IPS-20b (cell line): ENCODE measurements around the gene PTPRD.

Experiments
- H3K27ac ChIP-seq: one replicate; pipeline ENCODE4 v1.5.1; 2013; ENCODE audit warnings: low read length
- H3K27me3 ChIP-seq: 2 replicates; pipeline ENCODE4 v1.6.1; 2013; ENCODE audit warnings: mild to moderate bottlenecking, low read length, inconsistent platforms; ENCODE audit not compliant: insufficient read depth
- H3K36me3 ChIP-seq: 2 replicates; pipeline ENCODE4 v1.6.1; 2013; ENCODE audit warnings: low read depth, mild to moderate bottlenecking, inconsistent platforms, low read length, moderate library complexity; ENCODE audit not compliant: insufficient read depth
- H3K4me1 ChIP-seq: 2 replicates; pipeline ENCODE4 v1.6.1; 2013; ENCODE audit warnings: mild to moderate bottlenecking, control low read depth, inconsistent platforms, low read length, moderate library complexity; ENCODE audit not compliant: insufficient read depth
- H3K4me3 ChIP-seq: 2 replicates; pipeline ENCODE4 v1.5.1; 2013; ENCODE audit warnings: mild to moderate bottlenecking, low read length, inconsistent platforms
- H3K9ac ChIP-seq: 2 replicates; pipeline ENCODE4 v1.6.1; 2013; ENCODE audit warnings: low read depth, mild to moderate bottlenecking, inconsistent platforms, low read length, moderate library complexity
- H3K9me3 ChIP-seq: 2 replicates; pipeline ENCODE4 v1.6.1; 2013; ENCODE audit warnings: mild to moderate bottlenecking, low read depth, low read length, inconsistent platforms; ENCODE audit not compliant: insufficient read depth

The PTPRD gene

DNA sequence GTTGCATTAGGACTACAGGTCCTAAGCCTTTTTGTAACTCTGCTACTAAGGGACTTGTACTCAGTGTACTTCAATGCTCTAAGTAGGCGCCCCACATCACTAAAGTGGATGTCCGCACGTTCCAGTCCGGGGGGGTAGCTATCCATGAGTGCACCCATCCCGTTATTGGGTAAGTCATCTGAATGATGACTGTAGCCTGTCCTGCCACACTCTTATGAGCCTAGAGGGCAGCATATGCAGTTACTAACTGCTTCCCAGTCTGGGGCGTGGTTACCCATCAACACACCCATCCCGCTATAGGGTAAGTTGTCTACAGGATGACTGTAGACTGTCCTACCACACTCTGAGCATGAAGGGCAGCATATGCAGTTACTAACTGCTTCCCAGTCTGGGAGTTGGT lies 1053.9 kb downstream of the PTPRD start:
- Histone ChIP-seq H3K27me3 (no peaks in the 10 kb centered on the region), H3K9ac (peak overlapping the region; percentile 80; the same call in 1 of the 2 replicates), H3K9me3 (no peaks in the 10 kb centered on the region), H3K4me3 (no peak overlapping the region), H3K27ac (peak overlapping the region; percentile 99), H3K36me3 (no peaks in the 10 kb centered on the region), H3K4me1 (peaks cover 23% of the 10 kb centered on the region)

DNA sequence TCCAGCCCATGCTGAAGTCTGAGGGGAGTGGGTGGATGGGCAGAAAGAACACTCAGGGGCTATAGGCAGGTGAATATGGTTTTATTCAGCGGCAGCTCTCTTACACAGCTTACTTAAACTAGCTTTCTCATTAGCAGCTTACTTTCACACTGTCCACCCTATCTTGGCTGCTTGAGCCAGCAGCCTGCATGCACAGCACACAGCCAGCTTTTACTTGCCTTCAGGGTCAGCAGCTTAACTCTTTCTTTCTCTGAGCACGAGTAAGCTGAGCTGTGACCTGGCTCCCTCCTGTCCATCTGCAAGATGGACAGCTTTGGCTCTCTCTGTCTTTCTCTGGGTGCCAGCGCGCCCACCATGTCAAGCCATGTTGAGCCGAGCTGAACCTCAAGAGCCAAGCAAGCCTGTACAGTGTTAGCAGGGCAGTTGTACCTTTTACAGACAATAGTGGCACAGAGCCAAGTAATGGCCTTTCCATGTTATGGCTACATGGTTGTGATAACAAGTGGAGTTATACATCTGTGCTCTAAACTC lies 1054.9 kb downstream of the PTPRD start:
- peak overlapping the region; percentile 42 for H3K4me3 ChIP-seq
- H3K27ac ChIP-seq, result peak overlapping the region; percentile 99
- no peaks in the 10 kb centered on the region for H3K27me3 ChIP-seq
- H3K9me3 ChIP-seq, result no peaks in the 10 kb centered on the region
- peaks cover 23% of the 10 kb centered on the region for H3K4me1 ChIP-seq
- peak overlapping the region; percentile 80 for H3K9ac ChIP-seq
- H3K36me3 ChIP-seq, result no peaks in the 10 kb centered on the region

DNA sequence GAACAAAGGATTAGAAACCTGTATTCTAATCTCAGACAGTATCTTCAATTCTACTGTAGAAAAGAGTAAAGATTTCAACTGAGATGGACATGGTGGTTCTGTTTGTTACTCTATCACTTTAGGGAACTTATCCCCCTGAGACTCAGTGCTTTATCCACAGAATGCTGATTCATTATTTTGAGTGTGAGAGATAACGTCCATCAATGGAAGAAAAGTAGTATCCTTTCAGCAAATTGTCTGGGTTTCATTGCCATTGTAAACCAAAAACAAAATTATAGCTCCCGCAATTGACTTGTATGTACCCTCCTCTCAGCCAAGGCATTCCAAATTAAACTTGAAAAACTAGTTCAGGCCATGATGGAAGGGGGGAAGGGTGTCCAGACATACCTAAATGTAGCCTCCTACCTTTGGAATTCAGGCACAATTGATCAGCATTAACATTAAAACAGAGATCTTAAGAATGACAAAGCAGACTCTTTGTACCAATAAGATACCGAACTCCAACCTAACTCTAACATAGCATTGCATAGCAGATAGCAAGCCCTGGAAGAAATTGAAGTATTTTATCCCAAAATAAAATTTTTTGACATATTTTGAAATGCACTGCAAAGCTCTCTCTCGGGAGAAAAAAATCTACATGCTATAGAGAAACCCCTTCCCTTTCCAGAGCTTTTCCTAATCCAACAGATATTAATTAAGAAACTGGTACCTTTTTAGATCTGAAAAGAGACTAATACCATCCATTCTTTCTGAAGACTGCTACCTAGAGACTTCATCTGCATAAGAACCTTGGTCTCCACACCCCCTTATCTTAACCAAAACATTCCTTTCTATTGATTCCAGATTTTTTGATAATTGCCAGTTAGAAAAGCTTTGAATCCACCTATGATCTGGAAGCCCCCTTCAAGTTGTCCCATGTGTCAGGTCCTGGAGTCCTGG lies 1055.7 kb downstream of the PTPRD start:
- no peaks in the 10 kb centered on the region for H3K36me3 ChIP-seq
- peak overlapping the region; percentile 43 for H3K4me3 ChIP-seq
- no peaks in the 10 kb centered on the region for H3K9me3 ChIP-seq
- no peaks in the 10 kb centered on the region for H3K27me3 ChIP-seq
- H3K27ac ChIP-seq, result peak overlapping the region; percentile 99
- H3K9ac ChIP-seq, result peak overlapping the region; percentile 80
- peaks cover 27% of the 10 kb centered on the region for H3K4me1 ChIP-seq

DNA sequence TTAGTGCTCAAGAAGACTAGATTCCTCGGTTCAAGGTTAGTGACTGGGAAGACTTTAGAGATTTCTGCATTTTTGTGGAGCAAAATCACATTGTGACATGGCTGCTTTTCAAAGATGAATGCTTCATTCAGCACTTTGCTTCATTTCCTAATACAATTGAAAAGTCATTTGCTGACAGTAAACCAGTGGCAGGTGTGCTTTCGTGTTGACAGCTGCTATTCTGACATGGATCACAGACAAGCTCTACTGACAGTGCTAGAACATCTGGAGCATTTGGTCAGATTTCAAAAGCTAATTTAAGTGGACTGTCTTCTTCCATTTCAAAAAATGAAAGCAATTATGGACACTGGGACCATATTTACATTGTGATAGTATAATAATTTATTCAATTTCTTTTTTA lies 1060.1 kb downstream of the PTPRD start:
- H3K4me1 ChIP-seq, result peaks cover 19% of the 10 kb centered on the region
- H3K9ac ChIP-seq, result no peak overlapping the region
- H3K27me3 ChIP-seq, result no peaks in the 10 kb centered on the region
- H3K9me3 ChIP-seq, result no peaks in the 10 kb centered on the region
- no peak overlapping the region for H3K27ac ChIP-seq
- H3K4me3 ChIP-seq, result no peak overlapping the region
- no peaks in the 10 kb centered on the region for H3K36me3 ChIP-seq

DNA sequence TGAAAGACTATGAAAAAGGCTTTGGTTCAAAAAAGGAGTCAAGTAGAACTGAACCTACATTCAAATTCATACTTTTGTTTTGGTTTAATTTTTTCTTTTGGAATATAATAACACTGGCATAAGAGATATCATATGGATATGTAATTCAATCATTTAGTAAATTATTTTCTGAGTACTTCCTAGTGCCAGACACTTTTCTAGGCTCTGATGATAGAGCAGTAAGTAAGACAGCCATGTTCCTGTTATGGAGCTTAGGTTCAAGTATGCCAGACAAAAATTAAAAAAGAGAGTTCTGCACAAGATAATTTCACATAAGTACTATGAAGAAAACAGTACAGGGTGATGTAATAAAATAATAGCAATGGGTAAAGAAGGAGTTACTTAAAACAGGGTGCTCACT lies 1074.0 kb downstream of the PTPRD start:
- no peaks in the 10 kb centered on the region; the same call in 1 of the 2 replicates for H3K9me3 ChIP-seq
- no peak overlapping the region for H3K4me3 ChIP-seq
- no peaks in the 10 kb centered on the region for H3K27me3 ChIP-seq
- H3K36me3 ChIP-seq, result no peaks in the 10 kb centered on the region
- H3K4me1 ChIP-seq, result peaks cover 6% of the 10 kb centered on the region; the same call in 1 of the 2 replicates
- no peak overlapping the region for H3K9ac ChIP-seq
- no peak overlapping the region for H3K27ac ChIP-seq

DNA sequence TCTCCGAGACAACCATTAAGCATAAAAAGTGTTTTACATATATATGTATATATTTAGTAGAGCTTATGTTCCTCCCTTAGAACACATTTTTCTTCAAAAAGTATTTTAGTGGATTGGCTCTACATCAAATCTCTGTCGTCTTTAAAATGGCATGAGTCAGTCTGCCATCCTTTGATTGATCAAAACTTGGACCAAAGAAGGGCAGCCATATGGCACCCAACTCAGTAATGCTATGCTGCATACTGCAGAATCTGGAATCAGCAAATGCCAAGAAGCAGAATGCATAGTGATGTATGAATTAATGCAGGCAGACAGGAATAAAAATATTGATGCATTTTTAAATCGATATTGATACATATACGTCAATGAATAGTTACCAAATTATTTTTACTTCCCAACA lies 1074.4 kb downstream of the PTPRD start:
- Histone ChIP-seq H3K36me3 (no peaks in the 10 kb centered on the region), H3K9me3 (no peaks in the 10 kb centered on the region; the same call in 1 of the 2 replicates), H3K27ac (no peak overlapping the region), H3K9ac (no peak overlapping the region), H3K27me3 (no peaks in the 10 kb centered on the region), H3K4me3 (no peak overlapping the region), H3K4me1 (peaks cover 6% of the 10 kb centered on the region; the same call in 1 of the 2 replicates)

DNA sequence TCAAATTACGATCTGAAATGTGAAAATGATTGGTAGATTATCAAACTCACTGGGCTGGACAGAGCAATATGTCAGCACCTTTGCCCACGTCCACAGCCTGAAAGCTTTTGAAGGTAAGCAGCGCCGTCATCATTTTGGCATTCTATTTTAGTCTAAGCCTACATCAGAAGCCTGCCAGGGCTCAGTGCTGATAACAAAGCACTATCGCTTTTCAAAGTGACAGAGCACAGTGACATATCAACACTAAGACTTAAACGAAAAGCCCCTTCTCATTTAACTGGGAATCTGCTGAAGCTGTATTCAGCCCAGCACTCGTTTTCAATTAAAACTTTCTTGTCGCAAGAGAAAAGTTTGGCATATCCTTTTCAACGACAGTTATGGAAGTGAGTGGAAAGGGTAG lies 1076.3 kb downstream of the PTPRD start:
- H3K36me3 ChIP-seq, result no peaks in the 10 kb centered on the region
- H3K9me3 ChIP-seq, result no peaks in the 10 kb centered on the region
- peaks cover 6% of the 10 kb centered on the region; the same call in 1 of the 2 replicates for H3K4me1 ChIP-seq
- no peak overlapping the region for H3K4me3 ChIP-seq
- no peaks in the 10 kb centered on the region for H3K27me3 ChIP-seq
- H3K9ac ChIP-seq, result no peak overlapping the region
- no peak overlapping the region for H3K27ac ChIP-seq

DNA sequence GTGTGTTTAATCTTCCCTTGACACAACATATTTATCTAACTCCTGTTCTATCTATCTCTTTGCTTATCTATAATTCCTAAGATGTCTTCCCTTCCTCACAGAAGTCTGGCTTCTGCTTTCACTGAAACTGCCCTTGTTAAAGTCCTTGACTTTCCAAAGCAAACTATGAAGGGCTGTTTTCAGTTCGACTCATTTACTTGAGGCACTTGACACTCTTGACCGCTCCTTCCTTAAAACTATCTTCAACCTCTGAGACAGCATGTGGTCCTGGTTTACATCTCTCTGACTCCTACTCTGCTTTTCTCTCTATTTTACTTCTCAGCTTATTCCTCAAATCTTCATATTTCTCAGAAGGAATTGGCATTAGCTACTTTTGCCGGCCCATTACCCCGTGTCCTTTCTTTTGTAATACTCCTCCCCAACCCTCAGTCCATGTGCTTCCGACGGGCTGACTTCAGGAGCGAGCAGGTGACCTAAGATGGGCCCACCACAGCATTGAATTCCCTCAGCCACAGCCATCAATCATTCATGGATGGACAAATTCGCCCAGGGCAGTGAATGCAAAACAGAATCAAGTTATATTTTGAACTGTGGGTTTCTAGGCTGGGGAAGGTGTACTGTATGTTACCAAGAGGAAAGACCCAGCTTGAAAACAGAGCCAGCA lies 1089.2 kb downstream of the PTPRD start:
- Histone ChIP-seq H3K27ac (peak overlapping the region; percentile 9), H3K36me3 (no peaks in the 10 kb centered on the region), H3K9me3 (no peaks in the 10 kb centered on the region), H3K9ac (no peak overlapping the region), H3K4me3 (no peak overlapping the region), H3K4me1 (peaks cover 30% of the 10 kb centered on the region), H3K27me3 (no peaks in the 10 kb centered on the region)

DNA sequence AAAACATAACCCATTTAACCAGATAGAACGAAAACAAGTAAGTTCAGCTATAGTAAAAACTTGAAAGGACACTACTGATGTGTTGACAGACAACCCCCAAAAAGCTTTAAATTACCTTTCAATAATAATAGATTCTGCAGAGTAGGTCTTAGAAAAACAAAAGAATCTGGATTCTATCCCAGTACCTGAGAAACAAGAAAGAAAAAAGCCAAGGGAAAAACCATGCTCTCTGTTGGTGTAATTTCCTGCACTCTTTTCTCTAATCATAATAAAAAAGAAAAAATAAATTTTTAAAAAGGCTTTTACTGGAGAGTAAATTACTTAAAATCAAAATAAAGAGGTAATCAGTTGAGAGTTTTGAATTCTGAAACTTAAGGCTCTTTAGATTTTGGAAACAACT lies 1090.4 kb downstream of the PTPRD start:
- Histone ChIP-seq H3K27ac (no peak overlapping the region), H3K4me3 (peak overlapping the region; percentile 40; the same call in 1 of the 2 replicates), H3K27me3 (no peaks in the 10 kb centered on the region), H3K4me1 (peaks cover 30% of the 10 kb centered on the region), H3K9ac (no peak overlapping the region), H3K9me3 (no peaks in the 10 kb centered on the region), H3K36me3 (no peaks in the 10 kb centered on the region)

DNA sequence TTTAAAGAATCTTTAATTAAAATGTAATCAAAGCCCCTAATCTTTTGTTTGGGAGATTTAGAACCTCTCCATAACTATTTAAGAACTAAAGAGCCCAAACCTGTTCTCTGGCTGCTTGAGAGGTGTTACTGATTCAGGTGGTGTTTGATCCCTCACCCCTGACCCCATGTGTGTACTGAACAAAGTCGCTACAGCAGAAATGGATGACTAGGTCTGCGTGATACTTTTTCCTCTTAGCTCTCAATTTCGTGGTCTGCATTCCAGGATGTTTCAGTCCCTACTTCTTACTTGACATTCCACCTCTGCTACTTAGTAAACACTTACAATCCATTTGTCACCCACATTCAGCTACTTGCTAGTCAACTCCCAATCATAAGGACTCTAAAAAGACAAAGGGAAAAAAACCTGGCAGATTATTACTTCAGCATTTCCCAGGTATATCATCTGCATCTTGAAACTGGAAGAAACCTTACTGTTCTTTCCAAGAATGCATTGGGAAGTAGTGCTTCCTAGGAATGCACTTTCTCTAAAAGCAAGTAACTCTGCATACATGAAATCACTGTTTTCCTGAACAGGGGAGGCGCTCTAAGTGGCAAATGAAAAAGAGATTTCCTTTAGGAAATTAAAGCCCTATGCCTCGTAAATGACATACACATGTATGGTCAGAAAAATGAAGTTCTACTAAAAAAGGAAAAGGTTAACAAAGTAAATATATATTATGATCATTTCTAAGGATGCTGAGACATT lies 1091.6 kb downstream of the PTPRD start:
- peak overlapping the region; percentile 8; the same call in 1 of the 2 replicates for H3K9ac ChIP-seq
- no peaks in the 10 kb centered on the region for H3K9me3 ChIP-seq
- no peak overlapping the region for H3K27ac ChIP-seq
- no peaks in the 10 kb centered on the region for H3K27me3 ChIP-seq
- H3K4me3 ChIP-seq, result no peak overlapping the region
- H3K4me1 ChIP-seq, result peaks cover 30% of the 10 kb centered on the region
- H3K36me3 ChIP-seq, result no peaks in the 10 kb centered on the region

DNA sequence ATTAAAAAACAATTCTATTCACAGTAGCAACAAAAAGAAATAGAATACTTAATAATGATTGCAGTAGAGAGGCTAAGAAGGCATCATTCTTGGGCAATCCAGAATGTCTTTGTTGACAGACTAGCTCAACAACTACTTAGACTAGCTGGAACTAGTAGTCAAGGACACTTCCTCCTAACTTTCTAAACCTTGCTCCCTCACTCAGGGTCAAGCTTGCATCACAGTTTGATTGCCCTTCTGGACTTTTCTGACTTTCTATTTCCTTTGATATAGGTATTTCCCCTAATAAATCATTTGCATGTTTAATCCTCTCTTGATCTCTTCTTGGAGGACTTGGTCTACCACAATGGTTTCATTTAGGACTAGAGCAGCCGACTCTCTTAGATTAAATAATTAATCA lies 1107.9 kb downstream of the PTPRD start:
- Histone ChIP-seq H3K27ac (no peak overlapping the region), H3K27me3 (no peaks in the 10 kb centered on the region), H3K4me1 (no peaks in the 10 kb centered on the region), H3K4me3 (no peak overlapping the region), H3K9ac (no peak overlapping the region), H3K9me3 (peaks cover 3% of the 10 kb centered on the region; the same call in 1 of the 2 replicates), H3K36me3 (no peaks in the 10 kb centered on the region)
